ENCODE measurements around the gene SUGP2.

The SUGP2 gene

DNA sequence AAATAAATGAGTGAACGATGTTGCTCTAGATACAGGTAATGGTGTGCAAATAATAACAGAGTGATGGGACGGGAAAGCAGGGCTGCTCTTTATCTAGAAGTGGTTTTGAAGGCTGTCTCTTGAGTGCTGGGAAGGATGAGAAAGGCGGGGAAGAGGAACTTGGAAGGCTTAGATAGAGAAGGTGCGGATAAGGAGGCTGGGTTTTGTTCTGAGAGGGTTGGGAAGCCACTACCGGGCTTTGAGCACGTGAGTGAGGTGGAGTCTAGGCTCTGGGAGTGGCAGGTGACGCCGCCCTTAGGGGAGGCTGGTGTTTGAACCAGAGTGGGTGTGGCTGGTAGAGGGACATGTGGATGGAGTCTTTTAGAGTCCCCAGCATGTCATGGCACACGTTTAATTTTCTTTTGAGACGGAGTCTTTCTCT, 897 bp upstream of the SUGP2 start:
- DNase-seq (ENCODE audit: low spot score) = peak; percentile 87
- in situ Hi-C loops (cut with MboI; ENCODE audit: low sequenced_read_pairs, unreplicated experiment) = no loop called here
- TF ChIP-seq, protein P1, sequence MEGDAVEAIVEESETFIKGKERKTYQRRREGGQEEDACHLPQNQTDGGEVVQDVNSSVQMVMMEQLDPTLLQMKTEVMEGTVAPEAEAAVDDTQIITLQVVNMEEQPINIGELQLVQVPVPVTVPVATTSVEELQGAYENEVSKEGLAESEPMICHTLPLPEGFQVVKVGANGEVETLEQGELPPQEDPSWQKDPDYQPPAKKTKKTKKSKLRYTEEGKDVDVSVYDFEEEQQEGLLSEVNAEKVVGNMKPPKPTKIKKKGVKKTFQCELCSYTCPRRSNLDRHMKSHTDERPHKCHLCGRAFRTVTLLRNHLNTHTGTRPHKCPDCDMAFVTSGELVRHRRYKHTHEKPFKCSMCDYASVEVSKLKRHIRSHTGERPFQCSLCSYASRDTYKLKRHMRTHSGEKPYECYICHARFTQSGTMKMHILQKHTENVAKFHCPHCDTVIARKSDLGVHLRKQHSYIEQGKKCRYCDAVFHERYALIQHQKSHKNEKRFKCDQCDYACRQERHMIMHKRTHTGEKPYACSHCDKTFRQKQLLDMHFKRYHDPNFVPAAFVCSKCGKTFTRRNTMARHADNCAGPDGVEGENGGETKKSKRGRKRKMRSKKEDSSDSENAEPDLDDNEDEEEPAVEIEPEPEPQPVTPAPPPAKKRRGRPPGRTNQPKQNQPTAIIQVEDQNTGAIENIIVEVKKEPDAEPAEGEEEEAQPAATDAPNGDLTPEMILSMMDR (IDR thresholded peaks at IDR 0.05; ENCODE audit: borderline replicate concordance, control extremely low read depth, extremely low read depth, insufficient read depth, missing control alignments) = no peak

DNA sequence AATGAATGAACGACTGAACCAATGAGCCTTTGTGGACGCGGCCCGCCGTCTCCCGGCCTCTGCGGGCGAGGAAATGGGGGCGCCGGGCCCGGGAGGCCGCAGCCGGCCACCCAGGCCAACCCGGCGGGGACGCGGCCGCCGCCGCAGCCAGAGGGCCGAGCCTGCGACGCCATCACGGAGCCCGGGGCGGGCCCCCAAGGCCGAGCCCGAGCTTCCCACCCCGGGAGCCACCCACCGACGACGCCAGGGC, 216 bp downstream of the SUGP2 start:
- in situ Hi-C loops (cut with MboI; ENCODE audit: low sequenced_read_pairs, unreplicated experiment) = no loop called here
- TF ChIP-seq, protein P1 (IDR thresholded peaks at IDR 0.05; ENCODE audit: borderline replicate concordance, control extremely low read depth, extremely low read depth, insufficient read depth, missing control alignments) = no peak
- no peak for DNase-seq (ENCODE audit: low spot score)

DNA sequence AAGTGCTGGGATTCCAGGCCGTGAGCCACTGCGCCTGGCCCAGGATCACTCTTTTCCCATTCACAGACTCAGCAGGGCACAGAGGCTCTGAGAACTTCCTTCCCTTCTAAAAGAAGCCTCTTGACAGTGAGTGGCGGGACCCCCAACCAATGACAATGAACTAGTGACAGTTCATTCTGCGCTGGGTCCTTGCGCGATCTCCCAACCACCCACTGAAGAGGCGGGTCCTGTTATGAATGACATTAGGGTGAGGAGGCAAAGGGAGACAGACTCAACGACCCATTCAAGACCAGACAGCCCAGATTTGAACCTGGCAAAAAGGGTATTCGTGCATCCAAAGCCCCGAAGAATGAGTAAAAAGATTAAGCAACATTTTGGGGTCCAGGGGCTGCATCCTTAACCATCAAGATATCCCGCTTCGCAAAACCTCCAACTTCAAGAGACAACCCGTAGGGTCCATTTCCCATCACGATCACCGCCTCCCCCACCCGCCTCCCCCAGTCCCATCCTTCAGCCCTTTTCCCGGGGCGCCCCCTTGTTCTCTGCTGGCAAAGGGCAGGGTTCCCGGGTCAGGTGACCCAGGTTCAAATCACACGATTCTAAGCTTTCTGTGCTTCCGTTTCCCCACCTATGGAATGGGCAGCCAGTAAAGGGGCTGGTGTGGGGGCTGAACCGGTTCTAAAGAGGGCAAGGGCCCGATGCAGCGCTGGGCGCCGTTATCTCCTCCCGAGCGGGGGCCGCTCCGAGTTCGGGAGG, 719 bp downstream of the SUGP2 start:
- in situ Hi-C loops (cut with MboI; ENCODE audit: low sequenced_read_pairs, unreplicated experiment) = no loop called here

DNA sequence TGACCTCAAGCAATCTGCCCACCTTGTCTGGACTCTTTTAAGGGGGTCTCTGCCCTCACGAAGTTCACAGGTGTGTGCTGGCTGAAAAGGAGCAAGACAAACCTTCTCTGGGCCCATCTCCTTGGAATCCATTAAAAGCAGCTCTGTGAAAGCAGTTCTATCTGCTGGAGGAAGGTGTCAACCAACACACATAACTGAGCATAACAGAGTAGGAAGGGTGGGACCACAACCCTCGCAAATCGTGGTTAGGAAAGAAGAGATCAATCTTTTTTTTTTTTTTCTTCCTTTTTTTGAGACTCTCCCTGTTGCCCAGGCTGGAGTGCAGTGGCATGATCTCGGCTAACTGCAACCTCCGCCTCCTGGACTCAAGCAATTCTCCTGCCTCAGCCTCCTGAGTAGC, 1.4 kb downstream of the SUGP2 start:
- in situ Hi-C loops (cut with MboI; ENCODE audit: low sequenced_read_pairs, unreplicated experiment) = no loop called here
- TF ChIP-seq, protein P1 (IDR thresholded peaks at IDR 0.05; ENCODE audit: borderline replicate concordance, control extremely low read depth, extremely low read depth, insufficient read depth, missing control alignments) = no peak
- DNase-seq (ENCODE audit: low spot score) = no peak

More for the DNA sequence above, 719 bp downstream of the SUGP2 start:
- DNase-seq (ENCODE audit: low spot score) = peak; percentile 95
- TF ChIP-seq, protein P1 (IDR thresholded peaks at IDR 0.05; ENCODE audit: borderline replicate concordance, control extremely low read depth, extremely low read depth, insufficient read depth, missing control alignments) = no peak

DNA sequence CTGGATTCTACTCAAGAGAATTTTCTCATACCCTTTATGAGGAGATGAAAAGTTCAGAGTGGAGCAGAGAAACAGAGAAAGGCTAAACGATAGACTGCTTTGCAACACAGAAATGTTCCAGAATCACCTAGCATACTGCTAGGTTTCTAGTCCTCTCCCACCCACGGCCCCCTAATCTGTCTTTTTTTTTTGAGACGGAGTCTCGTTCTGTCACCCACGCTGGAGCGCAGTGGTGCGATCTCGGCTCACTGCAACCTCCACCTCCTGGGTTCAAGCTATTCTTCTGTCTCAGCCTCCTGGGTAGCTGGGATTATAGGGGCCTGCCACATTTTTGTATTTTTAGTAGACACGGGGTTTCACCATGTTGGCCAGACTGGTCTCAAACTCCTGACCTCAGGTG, 4.8 kb downstream of the SUGP2 start:
- in situ Hi-C loops (cut with MboI; ENCODE audit: low sequenced_read_pairs, unreplicated experiment) = no loop called here
- no peak for DNase-seq (ENCODE audit: low spot score)
- TF ChIP-seq, protein P1 (IDR thresholded peaks at IDR 0.05; ENCODE audit: borderline replicate concordance, control extremely low read depth, extremely low read depth, insufficient read depth, missing control alignments) = no peak

GRCh38 chr19:19027228-19027627, 6.1 kb downstream of the SUGP2 start:
- DNase-seq (ENCODE audit: low spot score) = no peak
- TF ChIP-seq, protein P1 (IDR thresholded peaks at IDR 0.05; ENCODE audit: borderline replicate concordance, control extremely low read depth, extremely low read depth, insufficient read depth, missing control alignments) = no peak
- in situ Hi-C loops (cut with MboI; ENCODE audit: low sequenced_read_pairs, unreplicated experiment) = no loop called here

Measured in GM13976 (cell line).